Measurements from ENCODE around the gene CYBC1.
A peak's percentile ranks its signal among the peaks of the same experiment; 100 is the strongest.

CYBC1 gene

GRCh38 chr17:82403662-82404660 lies 46.6 kb downstream of the CYBC1 start:
- Mint-ChIP-seq H3K4me3 (no peak overlapping the region), H3K36me3 (ENCODE audit: low read depth) (peaks cover 23% of the 10 kb centered on the region), H3K27ac (no peak overlapping the region), H3K27me3 (no peaks in the 10 kb centered on the region), H3K9me3 (no peaks in the 10 kb centered on the region), H3K4me1 (ENCODE audit: low read depth) (peaks cover 26% of the 10 kb centered on the region)

- peaks cover 26% of the 10 kb centered on the region for H3K4me1 Mint-ChIP-seq (ENCODE audit: low read depth)
- H3K27ac Mint-ChIP-seq: no peak overlapping the region
- H3K4me3 Mint-ChIP-seq: no peak overlapping the region
- H3K36me3 Mint-ChIP-seq (ENCODE audit: low read depth): peaks cover 23% of the 10 kb centered on the region
- H3K27me3 Mint-ChIP-seq: no peaks in the 10 kb centered on the region
- no peaks in the 10 kb centered on the region for H3K9me3 Mint-ChIP-seq
Measured at GRCh38 chr17:82402865-82403264, 47.7 kb downstream of the CYBC1 start.

- Mint-ChIP-seq H3K4me1 (ENCODE audit: low read depth) (peaks cover 18% of the 10 kb centered on the region), H3K27me3 (no peaks in the 10 kb centered on the region), H3K4me3 (peak overlapping the region; percentile 75), H3K9me3 (no peaks in the 10 kb centered on the region), H3K36me3 (ENCODE audit: low read depth) (peaks cover 22% of the 10 kb centered on the region), H3K27ac (peak overlapping the region; percentile 79)
Measured at GRCh38 chr17:82400830-82401229, 49.7 kb downstream of the CYBC1 start.

GRCh38 chr17:82400206-82400605 lies 50.3 kb downstream of the CYBC1 start:
- Mint-ChIP-seq H3K4me1 (ENCODE audit: low read depth) (peaks cover 18% of the 10 kb centered on the region), H3K9me3 (no peaks in the 10 kb centered on the region), H3K4me3 (no peak overlapping the region), H3K36me3 (ENCODE audit: low read depth) (peaks cover 20% of the 10 kb centered on the region), H3K27ac (no peak overlapping the region), H3K27me3 (no peaks in the 10 kb centered on the region)

GRCh38 chr17:82399601-82400101 lies 50.9 kb downstream of the CYBC1 start:
- H3K4me1 Mint-ChIP-seq (ENCODE audit: low read depth): peaks cover 18% of the 10 kb centered on the region
- H3K27me3 Mint-ChIP-seq: no peaks in the 10 kb centered on the region
- H3K27ac Mint-ChIP-seq: no peak overlapping the region
- no peaks in the 10 kb centered on the region for H3K9me3 Mint-ChIP-seq
- H3K4me3 Mint-ChIP-seq: no peak overlapping the region
- peaks cover 18% of the 10 kb centered on the region for H3K36me3 Mint-ChIP-seq (ENCODE audit: low read depth)

- no peaks in the 10 kb centered on the region for H3K27me3 Mint-ChIP-seq
- no peak overlapping the region for H3K27ac Mint-ChIP-seq
- no peak overlapping the region for H3K4me3 Mint-ChIP-seq
- H3K4me1 Mint-ChIP-seq (ENCODE audit: low read depth): peaks cover 18% of the 10 kb centered on the region
- H3K9me3 Mint-ChIP-seq: no peaks in the 10 kb centered on the region
- H3K36me3 Mint-ChIP-seq (ENCODE audit: low read depth): peaks cover 18% of the 10 kb centered on the region
Measured at GRCh38 chr17:82399041-82399441, 51.5 kb downstream of the CYBC1 start.

GRCh38 chr17:82397449-82398335 lies 52.9 kb downstream of the CYBC1 start:
- peaks cover 18% of the 10 kb centered on the region for H3K4me1 Mint-ChIP-seq (ENCODE audit: low read depth)
- no peaks in the 10 kb centered on the region for H3K9me3 Mint-ChIP-seq
- H3K4me3 Mint-ChIP-seq: no peak overlapping the region
- H3K27me3 Mint-ChIP-seq: no peaks in the 10 kb centered on the region
- H3K36me3 Mint-ChIP-seq (ENCODE audit: low read depth): peaks cover 15% of the 10 kb centered on the region
- H3K27ac Mint-ChIP-seq: no peak overlapping the region

GRCh38 chr17:82396601-82397435 lies 53.7 kb downstream of the CYBC1 start:
- Mint-ChIP-seq H3K27me3 (no peaks in the 10 kb centered on the region), H3K27ac (no peak overlapping the region), H3K4me1 (ENCODE audit: low read depth) (peaks cover 17% of the 10 kb centered on the region), H3K9me3 (no peaks in the 10 kb centered on the region), H3K4me3 (no peak overlapping the region), H3K36me3 (ENCODE audit: low read depth) (peaks cover 15% of the 10 kb centered on the region)

- H3K4me1 Mint-ChIP-seq (ENCODE audit: low read depth): no peaks in the 10 kb centered on the region
- peaks cover 10% of the 10 kb centered on the region for H3K36me3 Mint-ChIP-seq (ENCODE audit: low read depth)
- H3K27me3 Mint-ChIP-seq: no peaks in the 10 kb centered on the region
- H3K27ac Mint-ChIP-seq: no peak overlapping the region
- no peaks in the 10 kb centered on the region for H3K9me3 Mint-ChIP-seq
- H3K4me3 Mint-ChIP-seq: no peak overlapping the region
Measured at GRCh38 chr17:82394278-82394677, 56.3 kb downstream of the CYBC1 start.

- H3K9me3 Mint-ChIP-seq: no peaks in the 10 kb centered on the region
- H3K27ac Mint-ChIP-seq: peak overlapping the region; percentile 31
- H3K4me1 Mint-ChIP-seq (ENCODE audit: low read depth): no peaks in the 10 kb centered on the region
- H3K27me3 Mint-ChIP-seq: no peaks in the 10 kb centered on the region
- H3K4me3 Mint-ChIP-seq: no peak overlapping the region
- peaks cover 10% of the 10 kb centered on the region for H3K36me3 Mint-ChIP-seq (ENCODE audit: low read depth)
Measured at GRCh38 chr17:82392941-82393340, 57.6 kb downstream of the CYBC1 start.

Data from stimulated activated naive CD8-positive, alpha-beta T cell treated with anti-CD3 and anti-CD28 coated beads, Interleukin-15, Interleukin-2, amounts not matched to agents 100 ng/mL and 50 ng/mL, for 24 hours (primary cell).